ENCODE results near the gene LDLRAP1.
A peak's percentile ranks its signal among the peaks of the same experiment; 100 is the strongest.

Gene LDLRAP1

DNA sequence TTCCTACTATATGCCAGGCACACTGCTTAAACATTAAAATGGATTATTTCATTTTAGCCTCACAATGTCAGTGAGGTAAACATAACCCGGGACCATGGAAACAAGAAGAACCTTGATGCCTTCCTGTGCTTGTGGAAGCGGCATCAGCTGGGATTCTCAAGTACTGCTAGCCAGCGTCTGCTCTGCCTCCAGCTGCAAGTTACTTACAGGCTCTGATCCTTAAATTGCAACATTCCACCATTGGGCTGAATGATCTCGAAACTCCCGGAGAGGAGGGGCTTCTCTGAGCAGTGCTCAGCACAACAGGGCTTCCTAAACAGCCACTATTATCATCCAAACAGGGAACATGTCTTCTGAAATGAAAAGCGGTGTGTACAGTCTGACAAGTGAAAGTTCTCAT is 66.5 kb downstream of the LDLRAP1 start:
- no peak for DNase-seq (ENCODE audit: low read depth)

DNA sequence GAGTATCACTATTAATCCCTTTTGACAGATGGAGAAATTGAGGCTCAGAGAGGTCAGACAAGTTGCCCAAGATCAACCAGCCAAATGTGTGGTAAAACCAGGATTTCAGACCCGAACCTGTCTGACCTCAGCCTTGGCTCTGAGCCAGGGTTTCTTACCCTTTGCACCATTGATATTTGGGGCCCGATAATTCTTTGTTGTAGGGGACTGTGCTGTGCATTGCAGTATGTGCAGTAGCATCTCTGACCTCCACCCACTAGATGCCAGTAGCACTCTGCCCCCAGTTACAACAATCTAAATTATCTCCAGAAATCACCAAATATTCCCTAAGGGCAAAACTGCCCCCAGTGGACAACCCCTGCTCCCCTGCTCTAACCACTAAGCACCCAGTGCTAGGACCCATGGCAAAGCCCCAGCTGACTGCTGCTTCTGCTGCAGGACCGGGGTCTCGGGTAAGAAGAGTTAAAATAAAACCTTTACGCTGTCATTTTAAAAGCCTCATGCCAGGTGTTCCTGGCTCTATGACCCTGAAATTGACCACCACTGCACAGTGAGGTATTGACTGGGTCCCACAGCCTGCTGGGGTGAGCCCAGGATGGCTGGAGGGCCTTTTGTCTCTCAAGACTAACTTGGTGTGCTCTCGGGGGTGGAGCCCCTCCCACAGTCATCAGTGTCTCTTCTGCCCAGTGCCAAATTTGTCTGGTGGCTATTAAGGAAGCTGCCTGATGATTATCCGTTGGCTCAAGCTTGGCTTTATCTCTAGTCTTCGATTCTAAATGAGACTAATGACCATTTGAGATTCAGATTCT is 67.6 kb downstream of the LDLRAP1 start:
- DNase-seq (ENCODE audit: low read depth), result no peak

DNA sequence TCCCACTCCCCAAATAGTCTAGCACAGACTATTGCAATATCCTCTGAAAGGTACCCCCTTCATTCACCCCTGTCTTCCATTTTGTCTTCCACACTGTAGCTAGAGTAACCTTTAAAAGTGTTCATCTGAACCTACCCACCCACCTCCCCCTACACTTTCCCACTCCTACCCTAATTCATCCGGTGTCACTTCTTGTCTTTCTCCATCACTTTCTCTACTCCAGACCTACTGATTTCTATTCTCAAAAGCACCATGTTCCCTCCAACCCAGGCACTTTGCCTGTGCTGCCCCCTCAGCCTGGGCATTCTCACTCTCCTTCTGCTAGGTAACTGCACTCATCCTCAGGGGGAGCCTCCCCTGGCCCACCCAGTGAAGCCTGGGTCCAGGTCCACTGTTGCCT is 68.4 kb downstream of the LDLRAP1 start:
- DNase-seq (ENCODE audit: low read depth), result no peak

DNA sequence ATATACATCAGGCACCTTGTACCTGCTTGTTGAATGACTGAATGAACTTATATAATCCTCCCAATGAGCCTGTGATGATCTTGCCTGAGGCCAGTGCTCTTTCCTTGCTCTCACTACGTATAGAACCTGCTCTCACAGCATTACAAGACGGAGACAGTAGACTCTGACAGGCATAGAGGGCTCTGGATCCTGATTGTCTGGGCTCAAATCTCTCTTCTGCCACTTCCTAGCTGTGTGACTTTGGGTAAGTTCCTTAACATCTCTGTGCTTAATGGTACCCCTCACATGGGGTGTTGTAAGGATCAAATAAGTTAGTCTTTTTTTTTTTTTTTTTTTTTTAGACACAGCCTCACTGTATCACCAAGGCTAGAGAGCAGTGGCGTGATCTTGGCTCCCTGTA is 69.0 kb downstream of the LDLRAP1 start:
- no peak for DNase-seq (ENCODE audit: low read depth)

DNA sequence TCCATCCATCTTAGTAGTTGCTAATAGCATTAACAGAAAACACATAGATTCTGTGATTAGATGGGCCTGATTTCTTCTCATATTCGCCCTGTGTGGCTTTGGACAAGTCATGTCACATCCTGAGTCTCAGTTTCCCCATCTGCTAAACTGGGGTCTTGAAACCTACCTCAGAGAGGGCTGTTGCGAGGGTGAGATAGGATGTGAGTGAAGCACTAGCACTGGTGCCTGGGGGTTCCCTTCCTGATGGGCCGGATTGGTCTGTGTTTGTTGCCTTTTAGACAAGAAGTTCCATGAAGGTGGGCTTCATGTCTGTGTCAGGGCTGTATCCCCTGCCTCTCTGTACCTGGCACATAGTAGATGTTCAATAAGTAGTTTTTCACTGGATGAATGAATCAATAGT is 69.7 kb downstream of the LDLRAP1 start:
- no peak for DNase-seq (ENCODE audit: low read depth)

DNA sequence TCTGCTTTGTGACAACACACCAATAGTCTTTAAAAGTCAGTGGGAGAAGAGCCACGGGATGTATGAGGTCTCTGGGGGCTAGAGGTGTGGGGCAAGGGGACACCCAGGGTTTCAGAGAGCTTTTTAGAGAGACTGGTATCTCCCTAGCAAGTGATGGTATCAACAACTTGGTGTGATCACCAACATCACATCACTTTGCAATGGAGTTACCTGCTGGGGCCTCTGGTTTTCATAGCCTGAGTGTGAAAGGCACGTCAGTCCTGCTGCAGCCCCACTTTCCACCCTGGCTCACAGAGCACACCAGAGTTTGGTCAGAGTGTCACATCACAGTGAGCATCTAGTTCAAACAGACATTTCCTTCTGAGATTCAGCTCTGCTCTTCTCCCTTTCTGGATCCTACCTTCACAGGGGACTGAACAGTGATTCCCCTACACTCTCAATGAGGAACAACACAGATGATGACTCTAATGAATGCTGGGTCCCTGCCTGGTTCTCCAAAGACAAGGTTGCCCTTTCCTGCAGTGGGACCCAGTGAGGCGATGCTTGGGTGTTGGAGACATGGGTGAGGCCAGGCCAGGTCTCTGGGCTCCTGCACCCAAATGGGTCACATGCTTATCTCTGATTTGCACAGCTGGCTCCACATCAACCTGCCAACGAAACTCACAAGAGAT is 71.2 kb downstream of the LDLRAP1 start:
- DNase-seq (ENCODE audit: low read depth), result no peak

DNA sequence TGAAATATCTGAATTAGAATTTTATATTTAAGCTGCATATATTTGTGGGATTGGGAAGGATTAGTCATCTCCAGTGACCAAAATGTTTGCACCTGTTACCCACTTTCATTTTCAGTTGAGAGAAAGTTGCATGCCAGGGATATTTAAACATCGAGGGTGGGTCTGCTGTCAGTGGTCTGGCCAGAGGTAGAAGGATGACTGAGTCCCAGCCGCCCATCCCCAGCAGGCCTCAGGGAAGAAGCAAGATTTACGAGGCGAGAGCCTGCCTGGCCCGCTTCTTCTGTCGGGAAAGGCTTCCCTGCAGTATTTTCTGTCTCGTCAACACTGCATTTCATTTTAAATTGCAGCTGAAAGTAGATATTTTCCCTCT is 71.8 kb downstream of the LDLRAP1 start:
- no peak for DNase-seq (ENCODE audit: low read depth)

DNA sequence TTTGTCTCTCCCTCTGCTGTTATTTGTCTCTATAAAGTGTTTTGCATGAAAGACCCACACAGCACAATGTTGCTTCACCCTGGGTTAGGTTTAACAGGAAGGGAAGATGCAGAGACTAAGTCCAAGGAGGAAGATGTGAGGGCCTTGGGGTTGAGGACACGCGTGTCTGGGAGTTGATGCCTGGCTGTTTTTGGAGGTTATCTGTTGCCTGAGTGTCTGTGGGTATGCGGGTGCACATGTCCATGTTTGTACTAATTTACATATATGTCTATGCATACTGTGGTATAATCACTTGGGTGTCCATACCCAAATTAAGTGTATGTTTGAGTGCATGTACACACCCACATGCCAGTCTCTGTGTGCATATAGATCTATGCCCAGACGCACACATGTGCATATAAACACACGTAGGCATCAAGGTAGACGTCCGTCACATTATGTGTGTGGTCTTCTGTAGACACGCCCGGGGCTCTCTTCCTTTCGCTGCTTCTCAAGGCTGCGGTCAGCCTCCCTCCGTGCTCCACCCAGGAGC is 72.2 kb downstream of the LDLRAP1 start:
- DNase-seq (ENCODE audit: low read depth), result no peak

DNA sequence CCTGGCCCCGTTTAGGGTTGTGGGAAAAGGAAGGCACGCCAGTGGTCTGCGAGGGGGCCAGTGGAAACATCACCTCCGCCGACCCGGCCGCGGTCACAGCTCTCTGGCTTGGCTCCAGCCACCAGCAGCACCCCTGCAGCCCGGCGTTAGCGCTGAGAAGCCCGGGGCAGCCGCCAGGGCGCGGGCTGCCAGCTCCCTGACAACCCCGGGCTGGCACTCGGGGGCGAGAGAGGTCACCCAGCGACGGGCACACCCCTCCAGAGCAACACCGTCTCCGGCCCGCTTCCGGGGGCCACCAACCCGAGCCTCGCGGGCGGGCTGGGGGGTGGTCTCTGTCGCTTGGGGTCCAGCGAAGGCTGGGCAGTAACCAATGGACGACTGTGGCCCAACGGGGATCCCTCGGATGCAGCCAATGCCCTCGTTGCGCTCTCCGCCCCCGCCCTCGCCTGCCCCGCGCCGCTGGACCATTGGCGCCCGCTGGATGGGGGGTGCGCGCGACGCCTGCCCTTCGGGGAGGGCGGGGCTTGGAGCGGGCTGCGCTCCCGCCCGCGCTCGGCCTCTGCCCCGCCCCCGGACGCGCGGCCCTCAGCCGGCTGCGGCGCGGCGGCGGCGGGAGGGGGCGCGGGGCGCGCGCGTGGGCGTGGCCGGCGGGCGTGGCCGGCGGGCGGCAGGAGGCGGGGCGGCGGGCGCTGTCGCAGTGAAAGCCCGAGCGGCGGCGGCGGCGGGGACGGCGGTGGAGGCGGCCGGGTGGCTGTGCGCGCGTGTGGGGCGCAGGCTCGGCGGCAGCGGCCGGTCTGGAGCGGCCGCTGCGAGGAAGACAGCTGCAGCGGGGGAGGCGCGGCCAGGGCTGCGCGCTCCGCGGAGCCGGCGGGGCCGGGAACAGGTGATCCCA is 72.9 kb downstream of the LDLRAP1 start, which contains the start of gene MAN1C1:
Gene MAN1C1 (plus strand): TSS at position 697 of the 892 bp plus-strand sequence. CDS start 1,007 bp downstream, outside the sequence.
- peak; percentile 53 for DNase-seq (ENCODE audit: low read depth)

DNA sequence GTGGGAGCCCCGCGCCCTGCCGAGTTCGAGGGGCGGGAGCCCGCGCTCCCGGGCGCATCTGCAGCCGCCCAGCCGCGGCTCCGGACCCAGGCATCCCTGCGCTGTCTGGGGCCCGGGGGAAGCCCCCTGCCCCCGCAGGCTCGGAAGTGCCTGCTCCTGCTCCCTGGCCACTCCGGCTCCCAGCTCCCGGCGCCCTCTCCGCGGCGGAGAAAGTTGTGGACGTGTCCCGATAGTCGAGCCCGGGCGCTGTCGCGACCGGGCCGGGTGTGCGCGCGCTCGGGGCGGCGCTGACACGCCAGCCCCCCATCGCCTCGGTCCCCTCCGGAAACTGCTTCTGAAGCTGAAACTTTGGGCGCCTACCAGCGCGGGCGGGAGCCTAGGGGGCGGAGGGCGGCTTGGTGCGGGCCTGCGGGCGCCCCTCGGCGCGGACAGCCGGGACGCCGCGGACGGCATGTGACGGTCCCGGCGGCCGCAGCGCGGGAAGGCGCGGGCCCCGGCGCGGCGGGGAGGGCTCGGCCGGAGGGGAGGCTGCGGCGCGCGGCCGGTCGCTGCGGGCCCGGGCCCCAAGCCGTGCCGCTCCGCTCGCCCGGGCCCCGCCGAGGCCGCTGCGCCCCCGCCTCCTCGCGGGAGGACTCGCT is 73.7 kb downstream of the LDLRAP1 start:
- DNase-seq (ENCODE audit: low read depth), result no peak

DNA sequence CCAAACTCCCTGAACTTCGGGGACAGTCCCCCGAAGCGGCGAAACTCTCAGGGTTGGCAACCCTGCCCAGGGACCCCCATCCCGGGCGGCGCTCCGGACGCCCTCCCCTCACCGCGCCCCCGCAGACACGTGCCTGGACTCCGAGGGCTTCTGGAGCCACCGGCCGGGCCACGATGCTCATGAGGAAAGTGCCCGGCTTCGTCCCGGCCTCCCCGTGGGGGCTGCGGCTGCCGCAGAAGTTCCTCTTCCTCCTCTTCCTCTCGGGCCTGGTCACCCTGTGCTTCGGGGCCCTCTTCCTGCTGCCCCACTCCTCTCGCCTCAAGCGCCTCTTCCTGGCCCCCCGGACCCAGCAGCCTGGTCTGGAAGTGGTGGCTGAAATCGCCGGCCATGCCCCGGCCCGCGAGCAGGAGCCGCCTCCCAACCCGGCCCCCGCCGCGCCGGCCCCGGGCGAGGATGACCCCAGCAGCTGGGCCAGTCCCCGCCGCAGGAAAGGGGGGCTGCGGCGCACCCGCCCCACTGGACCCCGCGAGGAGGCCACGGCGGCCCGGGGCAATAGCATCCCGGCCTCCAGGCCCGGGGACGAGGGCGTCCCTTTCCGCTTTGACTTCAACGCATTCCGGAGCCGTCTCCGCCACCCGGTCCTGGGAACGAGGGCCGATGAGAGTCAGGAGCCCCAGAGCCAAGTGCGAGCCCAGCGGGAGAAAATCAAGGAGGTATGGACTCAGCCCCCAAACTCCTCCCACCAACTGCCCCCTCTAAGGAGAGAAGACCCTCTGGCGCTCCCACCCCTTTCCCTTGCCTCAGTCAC is 74.4 kb downstream of the LDLRAP1 start:
- no peak for DNase-seq (ENCODE audit: low read depth)

DNA sequence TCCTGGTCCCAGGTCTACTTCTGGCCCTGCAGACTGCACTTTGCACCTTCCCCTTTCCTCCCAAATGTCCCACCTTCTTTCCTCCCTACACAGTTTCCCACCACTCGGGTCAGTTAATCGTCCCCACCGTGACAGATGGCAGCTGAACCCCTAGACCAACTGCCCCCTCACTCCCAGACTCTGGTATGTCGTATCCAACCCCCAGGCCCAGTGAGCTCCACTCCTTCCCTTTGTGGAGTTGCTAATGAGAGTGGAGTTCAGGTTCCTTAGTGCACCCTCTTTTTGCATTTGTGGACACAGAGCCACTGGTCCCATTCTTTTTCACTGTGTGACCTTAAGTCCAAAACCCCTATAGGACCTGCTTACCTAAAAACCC is 75.0 kb downstream of the LDLRAP1 start:
- DNase-seq (ENCODE audit: low read depth), result no peak

Data from stimulated activated CD8-positive, alpha-beta memory T cell treated with anti-CD3 and anti-CD28 coated beads, Interleukin-15, amount 100 ng/mL, for 1 hour (primary cell).